ENCODE data around the gene TCAP. TPM values are rescaled to one million over a fixed set of nuclear protein-coding genes. Genes with fewer than 3 reads are reported as not detected.

The TCAP gene
- total RNA-seq, 1 experiment from 2014 or later, result 1.6 TPM

DNA sequence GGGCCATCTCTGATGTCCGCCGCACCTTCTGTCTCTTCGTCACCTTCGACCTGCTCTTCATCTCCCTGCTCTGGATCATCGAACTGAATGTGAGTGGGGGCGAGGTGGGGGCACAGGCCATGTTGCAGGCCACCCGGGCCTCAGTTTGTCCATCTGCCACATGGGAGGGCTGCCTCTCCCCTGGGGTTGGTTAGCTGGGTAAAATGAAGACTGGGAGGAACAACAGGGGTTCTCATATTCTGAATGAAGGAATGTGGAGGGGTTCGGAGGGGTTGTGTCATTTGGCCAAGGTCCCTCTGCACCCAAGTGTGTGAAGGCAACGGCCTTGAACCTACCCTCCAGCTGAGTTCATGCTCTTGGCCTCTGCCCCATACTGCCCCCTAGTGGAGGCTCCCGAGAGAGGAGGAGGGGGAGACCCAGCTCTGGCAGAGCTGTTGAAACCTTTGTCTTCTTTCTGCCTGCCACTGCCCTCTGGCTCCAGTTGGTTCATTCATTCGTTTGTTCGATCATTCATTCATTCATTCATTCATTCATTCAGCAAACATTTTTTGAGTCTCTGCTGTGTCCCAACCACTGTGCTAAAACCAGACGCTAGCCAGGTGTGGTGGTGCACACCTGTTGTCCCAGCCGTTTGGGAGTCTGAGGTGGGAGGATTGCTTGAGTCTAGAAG is 11.4 kb upstream of the TCAP start:
- ChIA-PET CTCF (interaction anchor here (0.5 to 2.8 kb wide), 8 partner anchors 9 to 400 kb away, joined by 3 to 12 read pairs (median 3); no protein-coding TSS in a partner anchor), POLR2A (no interaction called here)
- ATAC-seq, result peak; percentile 74
- Histone ChIP-seq H3K4me3 (ENCODE audit: low read depth in 2 of 2, low read length in 2 of 2) (no peak overlapping the region), H3K4me1 (ENCODE audit: control insufficient read depth, insufficient read depth, low read length) (peaks cover 11% of the 10 kb centered on the region; the same call in 1 of the 2 replicates), H3K9me3 (ENCODE audit: control insufficient read depth, insufficient read depth, low read depth, low read length) (no peaks in the 10 kb centered on the region), H3K36me3 (ENCODE audit: control insufficient read depth, insufficient read depth, low read length) (no peaks in the 10 kb centered on the region), H3K27ac (ENCODE audit: low read length) (no peak overlapping the region), H3K27me3 (ENCODE audit: control insufficient read depth, insufficient read depth, low read length) (no peaks in the 10 kb centered on the region)
- no peak for DNase-seq (ENCODE audit: low read depth, low spot score)
- BruUV-seq (replicated peaks), result no TSS peak
- in situ Hi-C loops (cut with HindIII; ENCODE audit: low pct_unique_long_range_greater_than_20kb, low sequenced_read_pairs), result no loop called here
- TF ChIP-seq, protein P1, sequence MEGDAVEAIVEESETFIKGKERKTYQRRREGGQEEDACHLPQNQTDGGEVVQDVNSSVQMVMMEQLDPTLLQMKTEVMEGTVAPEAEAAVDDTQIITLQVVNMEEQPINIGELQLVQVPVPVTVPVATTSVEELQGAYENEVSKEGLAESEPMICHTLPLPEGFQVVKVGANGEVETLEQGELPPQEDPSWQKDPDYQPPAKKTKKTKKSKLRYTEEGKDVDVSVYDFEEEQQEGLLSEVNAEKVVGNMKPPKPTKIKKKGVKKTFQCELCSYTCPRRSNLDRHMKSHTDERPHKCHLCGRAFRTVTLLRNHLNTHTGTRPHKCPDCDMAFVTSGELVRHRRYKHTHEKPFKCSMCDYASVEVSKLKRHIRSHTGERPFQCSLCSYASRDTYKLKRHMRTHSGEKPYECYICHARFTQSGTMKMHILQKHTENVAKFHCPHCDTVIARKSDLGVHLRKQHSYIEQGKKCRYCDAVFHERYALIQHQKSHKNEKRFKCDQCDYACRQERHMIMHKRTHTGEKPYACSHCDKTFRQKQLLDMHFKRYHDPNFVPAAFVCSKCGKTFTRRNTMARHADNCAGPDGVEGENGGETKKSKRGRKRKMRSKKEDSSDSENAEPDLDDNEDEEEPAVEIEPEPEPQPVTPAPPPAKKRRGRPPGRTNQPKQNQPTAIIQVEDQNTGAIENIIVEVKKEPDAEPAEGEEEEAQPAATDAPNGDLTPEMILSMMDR (IDR thresholded peaks at IDR 0.05), result peak; percentile 86
- TF ChIP-seq POLR2AphosphoS5 (IDR thresholded peaks at IDR 0.05; ENCODE audit: low read depth, low read length), result no peak
- intact Hi-C loops (cut with micrococcal nuclease; ENCODE audit: unreplicated experiment), result no loop called here

DNA sequence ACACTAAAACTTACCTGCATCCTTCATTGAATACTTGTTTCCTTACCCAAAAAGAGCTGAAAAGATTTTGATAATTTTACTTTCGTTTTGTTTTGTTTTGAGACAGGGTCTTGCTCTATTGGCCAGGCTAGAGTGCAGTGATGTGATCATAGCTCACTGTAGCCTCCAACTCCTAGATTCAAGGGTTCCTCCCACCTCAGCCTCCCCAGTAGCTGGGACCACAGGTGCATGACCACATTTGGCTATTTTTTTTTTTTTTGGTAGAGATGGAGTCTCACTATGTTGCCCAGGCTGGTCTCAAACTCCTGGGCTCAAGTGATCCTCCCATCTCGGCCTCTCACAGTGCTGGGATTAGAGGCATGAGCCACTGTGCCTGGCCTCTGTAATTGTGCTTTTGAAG is 10.0 kb upstream of the TCAP start:
- no TSS peak for BruUV-seq (replicated peaks)
- Histone ChIP-seq H3K27ac (ENCODE audit: low read length) (no peak overlapping the region), H3K4me3 (ENCODE audit: low read depth in 2 of 2, low read length in 2 of 2) (no peak overlapping the region), H3K27me3 (ENCODE audit: control insufficient read depth, insufficient read depth, low read length) (no peaks in the 10 kb centered on the region), H3K36me3 (ENCODE audit: control insufficient read depth, insufficient read depth, low read length) (no peaks in the 10 kb centered on the region), H3K9me3 (ENCODE audit: control insufficient read depth, insufficient read depth, low read depth, low read length) (no peaks in the 10 kb centered on the region), H3K4me1 (ENCODE audit: control insufficient read depth, insufficient read depth, low read length) (peaks cover 11% of the 10 kb centered on the region; the same call in 1 of the 2 replicates)
- ATAC-seq (no peak), DNase-seq (ENCODE audit: low read depth, low spot score) (no peak)
- POLR2A ChIA-PET, result no interaction called here
- in situ Hi-C loops (cut with HindIII; ENCODE audit: low pct_unique_long_range_greater_than_20kb, low sequenced_read_pairs), result no loop called here
- intact Hi-C loops (cut with micrococcal nuclease; ENCODE audit: unreplicated experiment), result no loop called here
- TF ChIP-seq REST (IDR thresholded peaks at IDR 0.05; ENCODE audit: insufficient read depth in 1 of 2, low read depth in 2 of 2, low read length in 1 of 2) (no peak), TCF7L2 (IDR thresholded peaks at IDR 0.05; ENCODE audit: low read depth, low read length) (no peak), SIN3A (IDR thresholded peaks at IDR 0.05; ENCODE audit: borderline replicate concordance, insufficient read depth, low read depth, low read length) (no peak), POLR2AphosphoS5 (IDR thresholded peaks at IDR 0.05; ENCODE audit: low read depth, low read length) (no peak)
- TF ChIP-seq, protein P1 (IDR thresholded peaks at IDR 0.05), result no peak
- CTCF ChIA-PET, result interaction anchor here (0.6 to 2.8 kb wide), 2 partner anchors 22 to 34 kb away, joined by 3 to 12 read pairs; no protein-coding TSS in a partner anchor
